Measurements from ENCODE around the gene PTPRR. TPM values are rescaled to one million over a fixed set of nuclear protein-coding genes. Genes with fewer than 3 reads are reported as not detected.
A peak's percentile ranks its signal among the peaks of the same experiment; 100 is the strongest.

PTPRR gene
- total and polyA plus RNA-seq, 2 donors (not counting 3 experiments of a cell fraction or from before 2014, with no cell fraction given) = 0.46 to 1.1 TPM

GRCh38 chr12:70641691-70642090, 278.8 kb downstream of the PTPRR start:
- intact Hi-C loops (cut with micrococcal nuclease) = no loop called here
- CTCF ChIA-PET = interaction anchor here (0.6 to 1.0 kb wide), 3 partner anchors 9 to 1062 kb away, joined by 3 to 4 read pairs (median 4); no protein-coding TSS in a partner anchor
- no peak for FAIRE-seq

More at GRCh38 chr12:70641691-70642090, 278.8 kb downstream of the PTPRR start:
- Histone ChIP-seq H3K4me3 (replicated peaks in 1 of 3; ENCODE audit: insufficient read depth in 1 of 3, low read depth in 1 of 3, low read length in 3 of 3) (no peak overlapping the region), H3K9me3 (replicated peaks; ENCODE audit: control insufficient read depth, insufficient read depth, low read length) (no peaks in the 10 kb centered on the region), H3K9ac (replicated peaks; ENCODE audit: extremely low read depth, insufficient read depth, low read length) (no peak overlapping the region), H3K36me3 (ENCODE audit: control insufficient read depth in 2 of 2, extremely low read depth in 1 of 2, insufficient read depth in 2 of 2, low read length in 2 of 2) (no peaks in the 10 kb centered on the region), H4K20me1 (replicated peaks; ENCODE audit: control insufficient read depth, extremely low read depth, insufficient read depth, low read length) (no peaks in the 10 kb centered on the region), H2AFZ (ENCODE audit: low read depth, low read length) (peak overlapping the region; percentile 15), H3K79me2 (ENCODE audit: control insufficient read depth, insufficient read depth, low read length) (peaks cover 9% of the 10 kb centered on the region), H3K4me1 (ENCODE audit: control insufficient read depth, extremely low read depth, insufficient read depth, low read length) (peaks cover 50% of the 10 kb centered on the region), H3K27ac (ENCODE audit: insufficient read depth, low read depth, low read length) (no peak overlapping the region), H3K27me3 (ENCODE audit: control insufficient read depth in 2 of 2, insufficient read depth in 2 of 2, low read length in 2 of 2) (no peaks in the 10 kb centered on the region), H3K9me1 (replicated peaks; ENCODE audit: control insufficient read depth, extremely low read depth, insufficient read depth, low read length) (no peaks in the 10 kb centered on the region), H3K4me2 (ENCODE audit: insufficient read depth, low read length) (no peak overlapping the region)
- no peak for TF ChIP-seq GATA2 (IDR thresholded peaks at IDR 0.05; ENCODE audit: insufficient read depth, insufficient read length, low read depth, low read length)
- TF ChIP-seq FOS (IDR thresholded peaks at IDR 0.05; ENCODE audit: borderline replicate concordance, insufficient read depth, low read length) = no peak
- no peak for TF ChIP-seq CTCF (IDR thresholded peaks at IDR 0.05; ENCODE audit: extremely low read depth in 1 of 2, insufficient read depth in 1 of 2, low read depth in 1 of 2, low read length in 2 of 2)
- TF ChIP-seq POLR2A (IDR thresholded peaks at IDR 0.05; ENCODE audit: low read depth, low read length) = no peak
- no peak for TF ChIP-seq POLR2AphosphoS5 (IDR thresholded peaks at IDR 0.05; ENCODE audit: insufficient read depth, low read depth, low read length)
- TF ChIP-seq MYC (IDR thresholded peaks at IDR 0.05; ENCODE audit: low read depth, low read length) = no peak
- no peak for TF ChIP-seq EZH2 (IDR thresholded peaks at IDR 0.05; ENCODE audit: borderline replicate concordance, low read depth, low read length, severe bottlenecking)
- TF ChIP-seq, protein P1, sequence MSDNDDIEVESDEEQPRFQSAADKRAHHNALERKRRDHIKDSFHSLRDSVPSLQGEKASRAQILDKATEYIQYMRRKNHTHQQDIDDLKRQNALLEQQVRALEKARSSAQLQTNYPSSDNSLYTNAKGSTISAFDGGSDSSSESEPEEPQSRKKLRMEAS (IDR thresholded peaks at IDR 0.05; ENCODE audit: insufficient read depth, insufficient read length) = no peak
- no peak for TF ChIP-seq JUN (IDR thresholded peaks at IDR 0.05; ENCODE audit: borderline replicate concordance, insufficient read depth, insufficient read length, low read depth)
- POLR2A ChIA-PET = no interaction called here
- DNase-seq (ENCODE audit: low read depth, low spot score) = no peak
- dilution Hi-C loops (cut with MboI; ENCODE audit: extremely low pct_ligation_motif_present, low sequenced_read_pairs) = no loop called here
- BruUV-seq (replicated peaks) = no TSS peak
